DMS 273 (cell line): ENCODE measurements around the gene MMADHC.

ENCODE experiments used
- DNase-seq: peaks from one replicate; lab custom pipeline; 2025; ENCODE audit not compliant: unreplicated experiment; lab: John Stamatoyannopoulos, UW

The MMADHC gene

DNA sequence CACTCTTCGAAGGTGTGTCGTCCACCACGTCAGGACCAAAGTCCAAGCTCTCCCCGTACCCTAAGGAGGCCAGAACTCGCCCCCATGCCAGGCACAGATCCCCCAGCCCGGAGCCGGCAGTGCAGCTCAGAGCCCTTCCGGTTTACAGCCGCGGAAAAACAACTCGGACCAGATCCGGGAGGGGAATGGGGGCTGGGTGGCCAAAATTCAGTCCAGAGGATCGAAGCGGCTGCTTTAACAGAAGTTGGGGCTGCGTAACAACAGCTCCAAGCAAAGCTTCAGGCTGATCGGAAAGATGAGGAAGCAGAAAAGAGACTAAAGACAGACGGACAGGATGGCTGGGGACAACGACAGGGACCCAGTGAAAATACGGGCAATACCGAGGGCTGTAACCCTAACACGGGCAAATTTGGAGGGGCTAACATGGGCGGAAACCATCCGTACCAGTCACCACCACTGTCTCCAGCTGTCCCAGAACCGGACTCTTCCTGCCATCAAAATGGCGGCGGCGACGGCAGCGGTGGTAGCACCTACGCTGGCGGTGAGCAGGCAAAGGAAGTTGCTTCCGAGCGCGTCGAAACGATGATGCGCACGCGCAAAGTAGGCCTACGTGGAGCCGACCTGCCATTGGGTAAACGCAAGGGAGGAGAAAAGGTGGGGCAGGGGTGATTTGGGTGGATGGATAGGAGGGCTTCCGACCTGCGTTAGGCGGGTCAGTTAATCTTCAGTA, at the start of gene MMADHC:
Gene MMADHC (minus strand): TSS at position 556 of the 730 bp plus-strand sequence. CDS start 678 bp downstream, outside the sequence.
- peak; percentile 98 for DNase-seq

DNA sequence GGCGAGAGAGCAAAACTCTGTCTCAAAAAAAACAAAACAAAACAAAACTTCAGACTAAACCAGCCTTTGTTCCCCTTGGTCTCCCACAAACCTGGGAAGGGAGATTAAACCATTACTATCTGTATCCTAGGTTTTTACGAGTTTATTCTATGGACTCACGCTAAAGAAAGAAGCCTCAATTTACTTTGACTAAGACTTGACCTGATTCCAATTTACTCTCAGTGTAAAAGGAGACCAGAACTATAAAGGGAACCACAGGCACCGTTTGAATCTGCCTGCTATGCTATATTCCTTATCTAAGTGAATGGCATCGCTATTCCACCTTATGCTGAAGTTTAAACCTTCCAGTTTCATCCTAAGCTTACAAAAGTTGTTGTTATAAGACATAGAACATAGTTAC, 46.5 kb upstream of the MMADHC start:
- DNase-seq, result no peak

DNA sequence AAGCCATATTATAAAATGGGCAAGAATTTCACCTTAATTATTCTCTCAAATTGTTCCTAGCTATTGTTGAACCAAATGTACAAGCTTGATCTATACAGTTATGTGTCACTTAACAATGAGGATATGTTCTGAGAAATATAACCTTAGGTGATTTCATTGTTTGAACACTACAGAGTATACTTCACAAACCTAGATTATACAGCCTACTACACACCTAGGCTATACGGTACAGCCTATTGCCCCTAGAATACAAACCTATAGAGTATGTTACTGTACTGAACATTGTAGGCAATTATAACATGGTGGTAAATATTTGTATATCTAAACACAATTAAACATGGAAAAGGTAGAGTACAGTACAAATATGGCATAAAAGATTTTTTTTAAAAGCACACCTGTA, 42.9 kb upstream of the MMADHC start:
- no peak for DNase-seq

DNA sequence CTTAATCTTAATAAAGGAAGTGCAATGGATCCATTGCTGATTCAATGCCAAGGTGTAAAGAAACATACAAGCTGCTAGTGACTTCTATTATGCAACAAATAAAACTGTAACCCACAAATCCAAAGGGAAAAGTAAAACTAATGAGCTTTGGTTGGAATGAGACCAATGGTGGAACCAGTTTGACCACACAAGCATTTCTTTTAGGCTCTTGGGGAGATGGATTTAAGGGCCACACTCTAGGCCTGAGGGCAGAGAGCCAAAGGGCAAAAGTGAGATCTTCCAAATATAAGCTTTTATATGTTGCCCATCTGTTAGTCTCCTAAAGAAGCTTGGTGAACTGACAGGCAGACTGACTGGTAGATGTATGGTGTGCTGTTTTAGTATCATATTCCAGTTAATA, 41.5 kb upstream of the MMADHC start:
- DNase-seq, result peak; percentile 80

DNA sequence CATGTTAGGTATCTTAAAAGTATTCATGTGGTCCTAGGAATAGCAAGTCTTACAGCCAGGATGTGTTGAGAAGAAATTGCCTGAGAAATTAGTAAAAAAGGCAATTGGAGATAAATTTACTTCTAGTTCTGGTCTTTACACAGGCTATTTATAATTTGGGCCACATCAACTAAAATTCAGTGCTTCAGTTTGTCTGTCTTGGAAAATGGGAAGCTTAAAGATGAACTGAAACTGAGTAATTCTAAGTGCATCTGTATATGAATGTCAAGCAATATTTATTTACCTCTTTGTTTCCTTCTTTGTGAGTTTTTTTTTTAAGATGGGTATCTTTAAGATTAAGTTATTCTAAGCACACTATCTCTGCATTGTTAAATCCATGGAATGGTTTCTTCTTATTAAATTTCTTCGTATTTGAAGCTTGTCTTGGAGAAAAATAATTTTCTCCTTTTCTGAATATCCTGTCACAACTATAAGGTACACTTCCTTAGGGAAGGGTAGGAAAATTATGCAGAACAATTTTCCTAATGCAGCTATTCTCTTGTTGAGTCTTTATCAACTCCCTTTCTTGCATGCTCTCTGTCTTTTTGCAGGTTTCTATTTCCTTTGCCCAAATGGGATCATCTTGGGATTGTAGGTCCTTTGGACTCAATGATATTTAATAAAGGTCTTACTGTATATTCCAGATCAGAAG, 39.7 kb upstream of the MMADHC start:
- no peak for DNase-seq

DNA sequence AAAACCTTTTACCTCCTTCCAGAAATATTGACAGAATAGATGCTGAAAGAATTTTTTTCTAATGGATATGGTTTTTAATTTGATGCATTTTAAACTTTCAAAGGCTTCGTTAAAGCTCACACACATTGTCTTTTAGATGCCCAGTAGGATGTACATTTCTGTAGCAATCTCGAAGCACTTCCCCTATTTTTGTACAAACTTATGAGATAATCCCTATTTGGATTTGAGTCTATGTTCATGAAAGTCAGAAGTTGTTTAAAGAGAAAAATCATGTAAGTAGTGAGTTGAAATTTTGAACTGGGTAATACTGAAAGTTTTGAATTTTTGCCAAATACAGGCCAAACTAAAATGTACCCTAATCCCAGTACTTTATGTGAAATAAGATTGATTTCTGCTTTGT, 38.1 kb upstream of the MMADHC start:
- DNase-seq, result no peak

DNA sequence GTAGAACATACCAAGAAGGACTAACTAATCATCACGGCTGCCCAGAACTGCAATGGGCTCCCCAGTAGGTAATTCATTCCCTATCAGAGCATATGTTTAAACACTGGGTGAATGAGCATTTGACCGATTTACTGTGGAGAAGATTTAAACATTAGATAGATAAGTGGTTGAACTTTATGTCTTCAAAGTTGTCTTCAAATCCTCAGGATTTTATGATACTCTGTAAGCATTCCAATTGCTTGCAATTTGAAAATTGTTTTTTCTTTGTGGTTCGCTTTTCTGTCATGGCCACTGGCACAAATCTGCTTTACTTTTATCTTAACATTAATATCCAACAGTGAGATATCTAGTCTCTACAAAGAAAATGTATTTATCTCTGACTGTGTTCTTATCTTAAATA, 37.7 kb upstream of the MMADHC start:
- DNase-seq, result no peak

DNA sequence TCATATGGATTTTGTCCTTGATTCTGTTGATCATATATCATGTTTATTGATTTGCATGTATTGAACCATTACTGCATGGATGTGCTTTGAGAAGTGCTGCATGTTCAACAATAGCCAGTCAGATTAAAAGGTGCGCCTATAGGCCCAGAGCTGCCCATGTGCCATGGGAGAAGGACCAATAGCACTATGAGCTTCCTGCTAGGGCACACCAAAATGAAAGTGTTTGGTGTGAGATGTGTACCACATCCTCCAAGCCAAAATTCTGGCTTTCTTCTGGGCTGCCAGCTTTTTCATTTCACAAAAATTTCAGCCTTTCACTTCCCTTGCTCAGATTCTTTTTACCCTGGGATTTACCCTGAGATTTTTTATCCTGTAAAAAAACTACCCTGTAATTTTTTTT, 34.8 kb upstream of the MMADHC start:
- DNase-seq, result no peak

DNA sequence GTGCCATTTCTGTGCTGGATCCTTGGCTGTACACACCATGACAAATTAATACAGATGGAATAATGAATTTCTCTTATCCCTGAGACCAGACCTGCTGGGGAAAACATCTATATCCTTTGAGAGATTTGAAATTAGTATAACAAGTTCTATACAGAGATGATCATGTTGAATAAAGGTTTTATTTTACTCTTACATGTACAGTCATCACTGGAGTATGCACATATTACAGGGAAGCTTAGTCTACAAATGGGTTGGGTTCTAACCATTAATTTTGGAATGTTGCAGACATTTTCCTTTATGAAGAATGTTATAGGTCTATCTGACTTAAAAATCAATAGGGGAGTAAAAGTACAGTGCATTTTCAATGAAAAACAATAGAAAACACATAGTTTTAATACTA, 29.9 kb upstream of the MMADHC start:
- no peak for DNase-seq

DNA sequence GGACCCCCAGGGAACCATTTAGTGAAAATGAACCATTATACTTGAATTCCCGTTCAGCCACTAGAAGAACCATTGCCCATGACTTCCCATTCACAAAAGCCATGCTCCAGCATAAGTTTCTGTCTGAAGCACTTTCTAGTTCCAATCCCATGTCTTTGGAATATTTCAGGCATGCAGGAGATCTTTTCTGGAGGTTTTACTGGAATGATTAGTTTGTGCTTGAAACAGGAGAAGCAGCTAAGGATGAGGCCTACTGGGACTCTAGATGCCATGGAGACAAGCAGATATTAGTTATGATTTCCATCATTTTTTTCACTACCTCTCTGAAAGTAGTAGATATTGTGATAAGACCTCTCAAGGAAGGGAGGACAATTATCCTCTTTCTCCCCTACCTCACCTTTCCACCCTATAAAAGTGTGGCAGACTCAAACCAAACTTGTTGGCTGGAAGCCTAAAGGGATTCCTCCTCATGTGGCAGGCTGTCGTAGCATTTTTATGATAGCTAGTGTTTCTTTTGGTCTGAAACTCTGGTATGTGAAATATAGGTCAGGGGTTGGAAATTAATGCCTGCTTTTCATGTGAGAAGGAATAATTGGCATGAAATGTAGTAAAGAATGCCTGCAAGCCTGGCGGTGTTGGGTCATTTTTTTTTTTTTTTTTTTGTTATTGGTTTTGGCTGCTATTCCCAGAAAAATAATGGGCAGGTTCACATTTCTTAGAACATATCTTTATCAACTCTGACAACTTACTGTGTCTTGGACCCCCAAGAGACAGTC, 29.3 kb upstream of the MMADHC start:
- no peak for DNase-seq

DNA sequence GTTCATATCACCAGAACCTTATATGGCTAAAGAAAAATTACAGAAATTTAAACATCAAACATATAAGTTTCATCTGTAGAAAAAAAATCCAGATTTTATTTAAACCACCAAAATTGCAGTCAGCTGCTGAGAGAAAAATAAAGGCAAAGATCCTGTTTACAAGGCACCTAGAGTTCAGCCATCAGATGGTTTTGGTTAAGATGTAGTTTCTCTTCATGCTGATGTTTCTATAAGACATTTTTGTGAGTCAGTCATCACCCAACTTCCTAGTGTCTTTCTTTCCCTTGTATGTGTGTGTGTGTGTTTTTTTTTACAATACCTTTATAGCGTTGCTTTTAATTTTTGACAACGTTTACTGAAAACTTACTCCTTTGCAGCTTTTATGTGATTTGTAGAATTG, 26.1 kb upstream of the MMADHC start:
- no peak for DNase-seq

DNA sequence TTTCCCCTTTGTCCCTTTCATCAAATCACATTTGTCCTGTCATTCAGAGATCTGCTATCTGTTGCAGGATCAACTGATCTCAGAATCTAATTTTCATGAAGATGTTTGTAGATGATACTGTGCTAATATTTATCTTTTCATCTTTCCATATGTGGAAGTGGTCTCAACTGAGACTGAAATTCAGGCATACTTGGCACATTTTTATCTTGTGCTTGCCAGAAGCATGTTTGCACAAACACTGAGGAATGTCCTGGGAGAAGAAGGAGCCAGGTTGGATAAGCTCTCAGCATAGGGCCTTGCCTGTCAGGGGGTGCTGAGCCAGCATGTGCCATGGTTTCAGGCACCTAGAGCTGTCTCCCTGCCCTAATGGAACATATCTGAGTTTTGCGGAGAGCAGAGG, 24.5 kb upstream of the MMADHC start:
- peak; percentile 42 for DNase-seq

DNA sequence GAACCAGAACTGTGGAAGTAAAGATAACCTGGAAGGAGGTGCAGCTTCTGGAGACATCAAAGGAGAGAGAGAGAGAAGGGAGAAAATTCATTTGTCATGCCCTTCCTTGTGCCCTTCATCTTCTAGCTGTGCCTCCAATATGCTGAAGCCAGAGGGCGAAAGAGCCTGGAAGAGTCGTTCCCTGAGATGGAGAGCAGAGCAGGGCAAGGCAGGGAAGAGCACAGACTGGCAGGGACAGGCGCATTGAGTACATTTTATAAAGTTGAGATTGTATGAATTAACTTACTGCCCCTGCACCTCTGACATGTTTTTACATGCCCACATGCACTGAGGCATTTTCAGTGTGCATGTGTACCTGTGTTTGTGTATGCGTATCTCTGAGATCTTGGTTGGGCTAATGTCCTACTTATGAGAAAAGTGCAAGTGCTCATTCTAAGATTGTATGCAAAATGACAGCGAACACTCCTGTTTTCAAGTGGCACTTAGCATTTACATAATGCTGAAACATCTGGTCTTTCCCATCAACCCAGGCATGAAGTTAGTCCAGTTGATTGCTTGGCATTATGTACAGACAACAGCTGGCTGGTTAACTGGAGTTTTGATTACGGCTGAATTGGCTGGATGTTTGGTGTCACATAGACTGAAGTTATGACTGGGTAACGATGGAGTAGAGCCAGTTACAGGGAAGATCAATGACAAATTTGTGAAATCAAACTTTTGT, 23.7 kb upstream of the MMADHC start:
- peak; percentile 94 for DNase-seq

DNA sequence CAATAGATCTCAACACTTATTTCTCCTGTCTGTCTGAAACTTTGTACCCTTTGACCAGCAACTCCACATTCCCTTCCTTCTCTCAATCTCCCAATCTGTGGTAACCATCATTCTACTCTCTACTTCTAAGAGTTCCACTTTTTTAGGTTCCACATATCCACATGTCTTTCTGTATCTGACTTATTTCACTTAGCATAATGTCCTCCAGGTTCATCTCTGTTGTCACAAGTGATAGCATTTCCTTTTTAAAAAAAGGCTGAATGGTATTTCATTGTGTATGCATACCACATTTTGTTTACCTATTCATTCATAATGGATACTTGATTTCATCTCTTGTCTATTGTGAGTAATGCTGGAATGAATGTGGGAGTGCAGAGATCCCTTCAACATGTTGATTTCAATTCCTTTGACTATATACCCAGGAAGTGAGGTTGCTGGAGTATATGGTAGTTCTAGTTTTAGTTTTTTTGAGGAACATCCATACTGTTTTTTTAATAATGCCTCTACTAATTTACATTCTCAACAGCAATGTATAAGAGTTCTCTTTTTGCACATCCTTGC, 18.8 kb upstream of the MMADHC start:
- DNase-seq, result no peak

DNA sequence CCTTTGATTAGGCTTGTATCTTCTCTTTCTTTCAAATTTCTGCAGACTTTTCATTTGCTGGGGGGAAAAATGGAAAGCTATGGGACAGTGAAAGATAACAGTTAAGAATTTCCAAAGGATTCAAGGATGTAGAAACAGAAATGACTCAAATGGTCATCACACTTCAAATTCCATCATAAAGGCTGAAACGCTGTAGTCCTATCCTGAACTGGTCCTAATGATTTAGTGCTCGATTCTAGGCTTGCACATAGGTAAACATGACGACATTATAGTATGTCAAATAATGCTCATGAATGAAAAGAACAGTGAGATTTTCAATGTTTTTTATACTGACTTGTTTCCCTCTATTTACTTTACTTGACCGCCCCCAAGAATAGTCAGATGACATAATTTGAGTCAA, 15.7 kb upstream of the MMADHC start:
- no peak for DNase-seq

DNA sequence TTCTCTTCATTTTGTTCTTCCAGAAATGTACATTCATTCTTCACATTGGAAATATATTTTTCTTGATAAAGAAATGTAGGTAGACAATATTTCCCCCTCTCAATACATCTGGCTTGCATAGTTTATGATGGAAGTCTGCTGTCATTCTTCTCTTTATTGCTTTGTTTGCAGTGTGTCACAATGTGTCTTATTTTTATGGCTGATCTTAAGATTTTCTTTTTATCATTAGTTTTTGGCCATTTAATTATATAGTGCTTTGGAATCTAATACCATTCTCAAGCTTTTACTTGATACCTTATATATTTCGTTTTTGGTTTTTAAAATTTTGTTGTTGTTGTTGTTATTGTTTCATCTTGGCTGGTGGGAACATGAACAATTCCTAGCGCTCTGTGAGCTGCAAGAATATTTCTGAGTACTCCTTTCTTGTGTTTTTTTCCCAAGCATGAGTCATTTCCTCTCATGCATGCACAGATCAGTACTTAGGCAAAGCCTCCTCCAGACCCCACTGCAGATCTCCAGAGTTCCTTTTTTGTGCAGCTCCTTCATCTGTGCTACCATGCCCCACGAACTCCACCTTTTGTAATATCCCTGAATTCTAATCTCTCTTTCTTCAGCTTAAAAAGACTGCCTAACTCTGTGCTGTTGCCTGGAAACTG, 13.7 kb upstream of the MMADHC start:
- no peak for DNase-seq

DNA sequence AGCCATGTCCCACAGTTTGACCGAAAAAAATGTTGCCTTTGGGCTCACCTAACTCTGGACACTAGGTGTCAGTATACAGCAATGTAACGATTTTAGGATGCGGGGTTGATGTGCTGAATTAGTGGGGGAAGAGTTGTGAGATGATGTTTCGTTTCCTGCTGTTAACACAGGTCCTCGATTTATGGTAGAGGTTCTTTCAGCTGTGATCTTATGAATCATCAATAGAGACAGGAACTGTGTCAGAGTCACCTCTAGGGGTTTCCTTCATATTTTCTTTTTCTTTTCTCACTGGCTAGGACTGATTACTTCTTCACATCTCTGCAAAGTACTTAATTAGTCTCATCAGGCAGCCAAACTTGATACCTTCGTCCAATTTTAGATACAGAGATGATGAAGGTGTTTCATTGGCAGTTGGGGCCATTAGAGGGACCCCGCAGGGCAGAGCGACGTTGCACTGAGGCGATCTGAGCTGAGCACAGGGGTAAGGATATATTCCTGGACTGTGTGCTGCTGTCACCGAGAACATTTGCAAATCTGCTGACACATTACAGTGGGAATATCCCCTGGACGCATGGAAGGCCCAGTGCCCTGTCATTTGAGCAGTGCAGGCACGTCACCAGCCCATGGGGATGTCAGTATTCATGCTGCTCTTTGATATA, 10.2 kb upstream of the MMADHC start:
- DNase-seq, result peak; percentile 88

DNA sequence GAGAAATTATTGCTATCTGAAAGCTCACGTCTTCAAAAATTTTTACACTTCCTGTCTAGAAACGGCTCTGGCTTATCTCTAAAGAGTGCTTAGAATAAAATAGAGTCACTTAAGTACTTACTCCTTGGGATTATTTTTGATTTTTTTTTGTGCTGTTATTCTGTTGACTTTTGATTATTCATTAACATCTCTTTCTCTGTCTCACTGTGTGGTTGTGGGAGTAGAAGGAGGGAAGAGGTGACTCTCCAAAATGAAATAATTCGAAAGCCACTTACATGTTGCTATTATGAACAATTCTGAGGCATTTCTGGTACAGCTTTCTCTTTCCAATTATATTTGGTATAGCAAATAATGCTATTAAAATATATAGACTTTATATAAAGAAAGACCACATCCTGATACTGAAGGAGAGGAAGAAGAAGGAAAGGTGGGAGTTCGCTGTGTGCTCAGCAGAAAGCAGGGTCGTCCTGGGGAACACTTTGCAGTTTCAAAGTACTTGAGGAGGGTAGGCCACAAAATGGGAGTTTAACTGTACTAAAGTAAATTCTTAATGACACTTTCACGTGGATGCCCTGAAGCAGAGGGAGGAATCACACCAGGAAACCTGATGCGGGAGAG, 9.6 kb upstream of the MMADHC start:
- no peak for DNase-seq

DNA sequence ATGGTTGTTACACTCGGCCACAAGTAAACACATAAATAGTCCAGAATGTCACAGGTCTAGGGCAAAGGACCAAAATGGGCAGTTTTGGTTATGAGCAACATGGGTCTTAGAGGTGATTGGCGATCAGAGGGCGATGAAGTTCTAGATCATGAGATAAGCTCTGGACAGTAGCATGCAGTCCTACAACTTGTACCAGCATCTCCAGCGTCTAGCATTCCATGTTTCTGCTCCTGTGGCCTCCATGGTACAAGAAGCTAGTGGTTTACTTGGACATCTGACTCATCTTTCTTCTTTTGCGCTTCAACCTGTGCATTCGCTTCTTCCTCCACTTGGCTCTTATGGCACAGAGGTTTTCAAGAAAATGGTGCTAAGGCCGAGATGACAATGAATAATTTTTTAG, 8.9 kb upstream of the MMADHC start:
- no peak for DNase-seq
